ENCODE results near the gene CNOT9. TPM values are rescaled to one million over a fixed set of nuclear protein-coding genes. Genes with fewer than 3 reads are reported as not detected.

CNOT9 gene
- total RNA-seq, 4 donors from 2014 or later: 27.5 to 35.3 (median 32.3) TPM

DNA sequence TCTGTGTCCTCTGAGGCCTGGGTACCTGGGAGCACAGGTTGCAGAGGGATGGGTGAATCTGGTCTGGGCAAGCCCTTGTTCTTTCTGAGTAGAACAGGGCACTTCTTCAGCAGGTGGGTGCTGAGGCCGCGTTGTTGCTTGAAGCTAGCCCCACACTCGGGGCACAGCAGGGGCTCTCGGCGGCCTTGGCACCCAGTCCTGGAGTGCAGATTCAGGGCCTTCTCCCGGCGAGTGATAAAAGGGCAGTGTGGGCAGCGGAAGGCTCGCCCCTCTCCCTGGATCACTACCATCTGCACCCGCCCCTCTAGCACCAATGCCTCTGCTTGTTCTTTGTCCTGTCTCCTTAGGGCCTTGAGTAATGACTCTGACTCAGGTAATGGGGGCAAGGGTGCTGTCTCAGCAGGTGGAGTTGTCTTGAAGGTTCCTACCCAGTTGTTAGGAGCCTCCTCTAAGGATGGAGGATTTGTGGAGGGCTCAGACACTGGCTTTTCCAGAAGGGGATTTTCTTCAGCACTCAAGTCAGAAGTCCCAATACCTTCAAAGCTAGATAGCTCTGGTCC is 75.2 kb downstream of the CNOT9 start:
- H3K36me3 ChIP-seq: peaks cover 0 to 100% of the 10 kb centered on the region in 2 donors
- no peak overlapping the region for H3K4me3 ChIP-seq
- peaks cover 0 to 4% (median 0%) of the 10 kb centered on the region in 3 donors for H3K4me1 ChIP-seq
- TF ChIP-seq POLR2A (IDR thresholded peaks at IDR 0.05): no peak
- no peak for TF ChIP-seq POLR2AphosphoS5 (IDR thresholded peaks at IDR 0.05)
- no peak for TF ChIP-seq EP300 (IDR thresholded peaks at IDR 0.05)
- TF ChIP-seq, protein P1, sequence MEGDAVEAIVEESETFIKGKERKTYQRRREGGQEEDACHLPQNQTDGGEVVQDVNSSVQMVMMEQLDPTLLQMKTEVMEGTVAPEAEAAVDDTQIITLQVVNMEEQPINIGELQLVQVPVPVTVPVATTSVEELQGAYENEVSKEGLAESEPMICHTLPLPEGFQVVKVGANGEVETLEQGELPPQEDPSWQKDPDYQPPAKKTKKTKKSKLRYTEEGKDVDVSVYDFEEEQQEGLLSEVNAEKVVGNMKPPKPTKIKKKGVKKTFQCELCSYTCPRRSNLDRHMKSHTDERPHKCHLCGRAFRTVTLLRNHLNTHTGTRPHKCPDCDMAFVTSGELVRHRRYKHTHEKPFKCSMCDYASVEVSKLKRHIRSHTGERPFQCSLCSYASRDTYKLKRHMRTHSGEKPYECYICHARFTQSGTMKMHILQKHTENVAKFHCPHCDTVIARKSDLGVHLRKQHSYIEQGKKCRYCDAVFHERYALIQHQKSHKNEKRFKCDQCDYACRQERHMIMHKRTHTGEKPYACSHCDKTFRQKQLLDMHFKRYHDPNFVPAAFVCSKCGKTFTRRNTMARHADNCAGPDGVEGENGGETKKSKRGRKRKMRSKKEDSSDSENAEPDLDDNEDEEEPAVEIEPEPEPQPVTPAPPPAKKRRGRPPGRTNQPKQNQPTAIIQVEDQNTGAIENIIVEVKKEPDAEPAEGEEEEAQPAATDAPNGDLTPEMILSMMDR (IDR thresholded peaks at IDR 0.05): no peak
- no peaks in the 10 kb centered on the region for H3K27me3 ChIP-seq
- H3K27ac ChIP-seq: no peak overlapping the region
- ATAC-seq: no peak
- no peaks in the 10 kb centered on the region for H3K9me3 ChIP-seq
- 80% methylated on average over 1 of the region's 10 CpGs; no CpG with 5 or more reads in 1 of the 2 donors for WGBS, 2 donors (ENCODE audit: low coverage in 1 of 2)

DNA sequence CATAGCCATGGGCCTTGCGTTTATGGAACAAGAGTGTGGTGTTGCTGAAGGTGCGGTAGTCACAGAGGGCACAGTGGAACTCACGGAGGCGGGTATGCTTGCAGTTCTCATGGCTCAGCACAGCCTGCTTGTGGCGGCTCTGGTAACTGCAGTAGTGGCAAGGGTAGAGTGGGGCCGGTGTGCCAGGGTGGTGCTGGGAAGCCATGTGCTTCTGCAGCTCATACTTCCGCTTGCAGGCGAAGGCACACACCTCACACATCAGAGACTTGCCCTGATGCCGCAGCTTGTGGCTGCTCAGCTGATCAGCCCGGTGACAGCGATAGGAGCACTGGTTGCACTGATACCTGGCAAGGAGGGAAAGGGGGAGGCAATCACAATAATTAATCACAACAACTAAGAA is 76.1 kb downstream of the CNOT9 start:
- Histone ChIP-seq H3K27ac (no peak overlapping the region), H3K36me3 (peaks cover 0 to 100% of the 10 kb centered on the region in 2 donors), H3K9me3 (no peaks in the 10 kb centered on the region), H3K27me3 (no peaks in the 10 kb centered on the region), H3K4me3 (no peak overlapping the region), H3K4me1 (peaks cover 0 to 4% (median 0%) of the 10 kb centered on the region in 3 donors)
- WGBS, 2 donors (ENCODE audit: low coverage in 1 of 2): 80% methylated on average over 7 of the region's 11 CpGs; no CpG with 5 or more reads in 1 of the 2 donors
- ATAC-seq: no peak
- TF ChIP-seq POLR2AphosphoS5 (IDR thresholded peaks at IDR 0.05): no peak
- TF ChIP-seq, protein P1 (IDR thresholded peaks at IDR 0.05): no peak
- TF ChIP-seq EP300 (IDR thresholded peaks at IDR 0.05): no peak
- no peak for TF ChIP-seq POLR2A (IDR thresholded peaks at IDR 0.05)

DNA sequence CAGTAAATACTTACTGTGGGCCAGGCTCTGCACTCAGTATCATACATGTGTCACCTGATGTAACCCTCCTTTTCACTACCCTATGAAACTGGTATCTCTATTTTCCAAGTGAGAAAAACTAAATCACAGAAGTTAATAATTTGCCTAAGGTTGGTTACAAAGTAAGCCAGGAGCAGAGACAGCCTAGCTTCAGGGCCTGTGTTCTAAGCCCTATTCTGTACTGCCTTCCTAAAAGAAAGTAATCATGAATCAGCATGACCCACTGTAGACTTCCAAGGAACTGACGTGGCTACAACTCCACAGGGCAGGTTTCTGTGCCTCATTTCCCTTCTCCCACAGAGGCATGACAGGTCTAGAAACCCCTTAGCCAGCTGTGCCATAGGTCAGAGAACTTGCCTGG is 76.5 kb downstream of the CNOT9 start:
- no CpG with 5 or more reads among the region's 1 CpG for WGBS, 2 donors (ENCODE audit: low coverage in 1 of 2)
- peaks cover 0 to 100% of the 10 kb centered on the region in 2 donors for H3K36me3 ChIP-seq
- ATAC-seq: no peak

More for the DNA sequence above, 76.5 kb downstream of the CNOT9 start:
- no peaks in the 10 kb centered on the region for H3K27me3 ChIP-seq
- peaks cover 0 to 4% (median 0%) of the 10 kb centered on the region in 3 donors for H3K4me1 ChIP-seq
- TF ChIP-seq POLR2A (IDR thresholded peaks at IDR 0.05): no peak
- no peak for TF ChIP-seq POLR2AphosphoS5 (IDR thresholded peaks at IDR 0.05)
- no peak for TF ChIP-seq EP300 (IDR thresholded peaks at IDR 0.05)
- TF ChIP-seq, protein P1 (IDR thresholded peaks at IDR 0.05): no peak
- no peak overlapping the region for H3K27ac ChIP-seq
- H3K9me3 ChIP-seq: no peaks in the 10 kb centered on the region
- no peak overlapping the region for H3K4me3 ChIP-seq

Small RNA genes within 50 kb of the gene (small RNA-seq; reads per million reads assigned to genes)
- gene RNU6-136P: 0 reads per million in 4 donors

Other genes with a start within 250 kb of the CNOT9 start
- gene CATIP, start 212.0 kb upstream of the CNOT9 start, total RNA-seq: not detected
- 10 to 100 TPM in 2 of 4 donors, 1 to 10 TPM in 2; 5.9 to 23.0 (median 9.5) TPM for gene SLC11A1, start 186.6 kb upstream of the CNOT9 start, total RNA-seq
- gene CTDSP1, start 169.0 kb upstream of the CNOT9 start, total RNA-seq: 100 to 1,000 TPM; 121 to 159 (median 136) TPM
- gene VIL1, start 149.7 kb upstream of the CNOT9 start, total RNA-seq: not detected
- 10 to 100 TPM in 1 of 4 donors, 1 to 10 TPM in 3; 8.3 to 17.4 (median 9.0) TPM for gene USP37, start 488 bp upstream of the CNOT9 start, total RNA-seq
- gene PLCD4, start 39.1 kb downstream of the CNOT9 start, total RNA-seq: 10 to 100 TPM in 2 of 4 donors, 1 to 10 TPM in 2; 1.6 to 18.8 (median 9.3) TPM
- gene ZNF142, start 90.8 kb downstream of the CNOT9 start, total RNA-seq: 10 to 100 TPM; 10.8 to 33.3 (median 24.6) TPM
- gene BCS1L, start 90.8 kb downstream of the CNOT9 start, total RNA-seq: 10 to 100 TPM; 24.3 to 37.4 (median 29.9) TPM
- 10 to 100 TPM; 16.3 to 24.6 (median 17.7) TPM for gene RNF25, start 103.2 kb downstream of the CNOT9 start, total RNA-seq
- gene STK36, start 103.2 kb downstream of the CNOT9 start, total RNA-seq: 10 to 100 TPM; 16.7 to 36.6 (median 22.2) TPM
- 10 to 100 TPM in 2 of 4 donors, 1 to 10 TPM in 2; 6.5 to 12.1 (median 8.7) TPM for gene TTLL4, start 142.0 kb downstream of the CNOT9 start, total RNA-seq
- gene CYP27A1, start 213.3 kb downstream of the CNOT9 start, total RNA-seq: 10 to 100 TPM; 20.9 to 29.0 (median 23.5) TPM

Data from gastroesophageal sphincter (tissue), 4 donors.